Astrocyte (in vitro differentiated cells and primary cell): ENCODE measurements around the gene NHLRC4. TPM values are rescaled to one million over a fixed set of nuclear protein-coding genes. Genes with fewer than 3 reads are reported as not detected.
"Not testable (repeated sequence)": the region's sequence is repeated elsewhere in the genome, so short reads cannot be mapped to it uniquely, and the experiment has no call there.

ENCODE experiments used
- DNase-seq: peaks from one replicate; pipeline ENCODE4 v3.0.0-alpha.2; 2010; ENCODE audit warnings: low read depth
- FAIRE-seq: peaks from 2 replicates; lab custom pipeline; 2011; peaks lifted over from hg19 to GRCh38; lab: Jason Lieb, UNC
- H2AFZ ChIP-seq: 2 replicates; pipeline ENCODE4 v1.6.0; 2012; ENCODE audit warnings: low read depth, low read length, inconsistent platforms
- H3K27ac ChIP-seq: 2 replicates; pipeline ENCODE4 v1.5.1; 2011; ENCODE audit warnings: low read depth, low read length, inconsistent platforms
- H3K27me3 ChIP-seq: 2 replicates; pipeline ENCODE4 v1.6.0; 2011; ENCODE audit warnings: low read length, inconsistent platforms; ENCODE audit not compliant: insufficient read depth
- H3K36me3 ChIP-seq: 2 replicates; pipeline ENCODE4 v1.5.1; 2011; ENCODE audit warnings: low read length, inconsistent platforms; ENCODE audit not compliant: insufficient read depth
- H3K4me1 ChIP-seq: 2 replicates; pipeline ENCODE4 v1.5.1; 2011; ENCODE audit warnings: low read length, inconsistent platforms; ENCODE audit not compliant: insufficient read depth
- H3K4me2 ChIP-seq: 2 replicates; pipeline ENCODE4 v1.6.0; 2012; ENCODE audit warnings: low read length, inconsistent platforms
- H3K4me3 ChIP-seq: 2 replicates; pipeline ENCODE4 v1.5.1; 2011; ENCODE audit warnings: low read depth, mild to moderate bottlenecking, low read length, inconsistent platforms; ENCODE audit not compliant: insufficient read depth
- H3K79me2 ChIP-seq: 2 replicates; pipeline ENCODE4 v1.6.0; 2012; ENCODE audit warnings: mild to moderate bottlenecking, low read length, inconsistent platforms; ENCODE audit not compliant: insufficient read depth
- H3K9ac ChIP-seq: 2 replicates; pipeline ENCODE4 v1.6.0; 2012; ENCODE audit warnings: mild to moderate bottlenecking, low read length, inconsistent platforms
- H3K9me3 ChIP-seq: 2 replicates; pipeline ENCODE4 v1.5.1; 2012; ENCODE audit warnings: low read depth, mild to moderate bottlenecking, low read length, inconsistent platforms; ENCODE audit not compliant: insufficient read depth
- H4K20me1 ChIP-seq: 2 replicates; pipeline ENCODE4 v1.6.0; 2012; ENCODE audit warnings: low read length, inconsistent platforms; ENCODE audit not compliant: insufficient read depth
- H3K27ac Mint-ChIP-seq: one replicate; pipeline ENCODE4 v1.8.0; 2021; ENCODE audit warnings: mild to moderate bottlenecking, mixed read lengths; ENCODE audit not compliant: unreplicated experiment
- H3K27me3 Mint-ChIP-seq: one replicate; pipeline ENCODE4 v1.8.0; 2021; ENCODE audit warnings: low read depth, mixed read lengths; ENCODE audit not compliant: unreplicated experiment
- H3K36me3 Mint-ChIP-seq: one replicate; pipeline ENCODE4 v1.8.0; 2021; ENCODE audit warnings: low read depth, mixed read lengths; ENCODE audit not compliant: unreplicated experiment
- H3K4me1 Mint-ChIP-seq: one replicate; pipeline ENCODE4 v1.8.0; 2021; ENCODE audit warnings: low read depth, mixed read lengths; ENCODE audit not compliant: unreplicated experiment
- H3K4me3 Mint-ChIP-seq: one replicate; pipeline ENCODE4 v1.8.0; 2021; ENCODE audit warnings: mild to moderate bottlenecking, moderate library complexity, mixed read lengths; ENCODE audit not compliant: unreplicated experiment
- H3K9me3 Mint-ChIP-seq: one replicate; pipeline ENCODE4 v1.8.0; 2021; ENCODE audit warnings: mild to moderate bottlenecking, mixed read lengths; ENCODE audit not compliant: unreplicated experiment
- EZH2 ChIP-seq: IDR thresholded peaks from 2 replicates; pipeline ENCODE4 v1.6.1; 2012; ENCODE audit warnings: mild to moderate bottlenecking, low read length, inconsistent platforms; ENCODE audit not compliant: insufficient read depth
- total RNA-seq: library from RNA; stranded (reverse); gene quantifications from 2 replicates; pipeline ENCODE4 v1.2.1, GENCODE V29; 2021
- TF ChIP-seq, protein P1 (sequence below): IDR thresholded peaks from 2 replicates; pipeline ENCODE4 v1.5.1; 2011; ENCODE audit warnings: low read depth, mild to moderate bottlenecking, inconsistent platforms, low read length, moderate library complexity; ENCODE audit not compliant: insufficient read depth

Gene NHLRC4
- total RNA-seq, 1 donor from 2014 or later, result 0.73 TPM

DNA sequence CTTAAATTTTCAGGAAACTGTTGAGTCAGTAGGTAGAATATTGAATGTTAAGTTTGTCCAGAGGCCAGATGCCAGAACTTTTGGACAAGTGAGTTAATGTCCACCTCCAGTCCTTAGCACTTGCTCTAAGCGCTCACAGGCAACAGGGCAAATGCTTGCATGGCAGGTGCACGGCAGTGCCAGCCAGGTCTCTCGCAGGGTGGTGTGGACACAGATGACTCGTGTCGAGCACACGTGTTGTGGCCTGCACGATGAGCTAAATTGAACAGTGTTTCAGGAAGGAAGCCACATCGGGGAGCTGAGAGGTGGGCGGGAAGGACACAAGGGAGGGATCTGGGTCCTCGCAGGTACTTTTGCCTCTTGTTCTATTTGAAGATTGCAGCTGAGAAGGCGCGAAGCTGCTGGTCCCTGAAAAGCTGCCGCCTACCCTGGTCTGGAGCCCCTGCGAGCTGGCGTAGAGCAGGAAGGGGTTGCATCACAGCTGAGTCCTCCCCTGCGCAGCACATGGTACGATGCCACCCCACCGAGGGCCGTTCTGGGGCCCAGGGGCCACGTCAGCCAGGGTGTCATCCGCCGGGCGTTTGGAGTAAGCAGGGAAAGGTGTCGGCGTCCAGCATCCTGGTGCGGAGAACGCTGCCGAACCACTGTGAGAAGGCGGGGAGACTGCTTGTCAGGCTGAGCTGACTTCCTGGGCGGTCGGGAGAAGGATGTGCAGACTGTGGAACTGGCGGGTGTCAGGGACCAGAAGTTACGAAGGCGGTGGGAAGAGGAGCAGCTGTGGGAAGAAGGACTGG lies 29.3 kb downstream of the NHLRC4 start:
- DNase-seq (no peak), FAIRE-seq (no peak)
- Mint-ChIP-seq H3K27me3 (no peaks in the 10 kb centered on the region), H3K27ac (no peak overlapping the region), H3K36me3 (peaks cover 15% of the 10 kb centered on the region), H3K9me3 (no peaks in the 10 kb centered on the region), H3K4me3 (no peak overlapping the region), H3K4me1 (peaks cover 1% of the 10 kb centered on the region)
- H3K27ac ChIP-seq, result no peak overlapping the region
- H3K79me2 ChIP-seq, result peaks cover 64% of the 10 kb centered on the region
- H3K9ac ChIP-seq, result no peak overlapping the region
- no peak overlapping the region for H3K4me2 ChIP-seq
- TF ChIP-seq, protein P1, sequence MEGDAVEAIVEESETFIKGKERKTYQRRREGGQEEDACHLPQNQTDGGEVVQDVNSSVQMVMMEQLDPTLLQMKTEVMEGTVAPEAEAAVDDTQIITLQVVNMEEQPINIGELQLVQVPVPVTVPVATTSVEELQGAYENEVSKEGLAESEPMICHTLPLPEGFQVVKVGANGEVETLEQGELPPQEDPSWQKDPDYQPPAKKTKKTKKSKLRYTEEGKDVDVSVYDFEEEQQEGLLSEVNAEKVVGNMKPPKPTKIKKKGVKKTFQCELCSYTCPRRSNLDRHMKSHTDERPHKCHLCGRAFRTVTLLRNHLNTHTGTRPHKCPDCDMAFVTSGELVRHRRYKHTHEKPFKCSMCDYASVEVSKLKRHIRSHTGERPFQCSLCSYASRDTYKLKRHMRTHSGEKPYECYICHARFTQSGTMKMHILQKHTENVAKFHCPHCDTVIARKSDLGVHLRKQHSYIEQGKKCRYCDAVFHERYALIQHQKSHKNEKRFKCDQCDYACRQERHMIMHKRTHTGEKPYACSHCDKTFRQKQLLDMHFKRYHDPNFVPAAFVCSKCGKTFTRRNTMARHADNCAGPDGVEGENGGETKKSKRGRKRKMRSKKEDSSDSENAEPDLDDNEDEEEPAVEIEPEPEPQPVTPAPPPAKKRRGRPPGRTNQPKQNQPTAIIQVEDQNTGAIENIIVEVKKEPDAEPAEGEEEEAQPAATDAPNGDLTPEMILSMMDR, result no peak
- TF ChIP-seq EZH2, result no peak
- no peak overlapping the region for H2AFZ ChIP-seq
- no peaks in the 10 kb centered on the region for H3K36me3 ChIP-seq
- H4K20me1 ChIP-seq, result peaks cover 74% of the 10 kb centered on the region
- H3K4me1 ChIP-seq, result peaks cover 2% of the 10 kb centered on the region
- no peaks in the 10 kb centered on the region for H3K9me3 ChIP-seq
- H3K27me3 ChIP-seq, result no peaks in the 10 kb centered on the region
- H3K4me3 ChIP-seq, result no peak overlapping the region

DNA sequence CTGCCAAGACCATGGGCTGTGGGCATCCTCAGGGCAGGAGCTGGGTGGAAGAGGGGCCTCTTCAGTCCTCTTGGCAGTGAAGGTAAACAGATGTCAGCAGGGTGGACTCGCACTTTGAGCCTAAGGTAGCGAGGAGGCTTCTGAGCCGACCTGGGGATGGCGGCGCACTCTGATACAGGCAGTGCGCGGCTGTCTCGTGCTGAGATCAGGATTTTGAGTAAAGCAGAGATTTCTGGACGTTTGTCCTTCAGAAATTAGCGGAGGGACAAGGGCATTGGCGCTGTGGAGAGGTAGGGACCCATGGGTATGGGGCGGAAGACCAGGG lies 29.9 kb downstream of the NHLRC4 start:
- Histone ChIP-seq H3K79me2 (peaks cover 60% of the 10 kb centered on the region), H3K27ac (no peak overlapping the region), H3K27me3 (no peaks in the 10 kb centered on the region), H3K4me3 (no peak overlapping the region), H4K20me1 (peaks cover 74% of the 10 kb centered on the region), H2AFZ (no peak overlapping the region), H3K4me1 (no peaks in the 10 kb centered on the region), H3K4me2 (no peak overlapping the region), H3K9ac (no peak overlapping the region), H3K36me3 (no peaks in the 10 kb centered on the region), H3K9me3 (no peaks in the 10 kb centered on the region)
- Mint-ChIP-seq H3K27me3 (no peaks in the 10 kb centered on the region), H3K36me3 (peaks cover 15% of the 10 kb centered on the region), H3K27ac (no peak overlapping the region), H3K4me1 (no peaks in the 10 kb centered on the region), H3K4me3 (no peak overlapping the region), H3K9me3 (no peaks in the 10 kb centered on the region)
- TF ChIP-seq, protein P1, result no peak
- no peak for TF ChIP-seq EZH2
- DNase-seq (no peak), FAIRE-seq (no peak)

DNA sequence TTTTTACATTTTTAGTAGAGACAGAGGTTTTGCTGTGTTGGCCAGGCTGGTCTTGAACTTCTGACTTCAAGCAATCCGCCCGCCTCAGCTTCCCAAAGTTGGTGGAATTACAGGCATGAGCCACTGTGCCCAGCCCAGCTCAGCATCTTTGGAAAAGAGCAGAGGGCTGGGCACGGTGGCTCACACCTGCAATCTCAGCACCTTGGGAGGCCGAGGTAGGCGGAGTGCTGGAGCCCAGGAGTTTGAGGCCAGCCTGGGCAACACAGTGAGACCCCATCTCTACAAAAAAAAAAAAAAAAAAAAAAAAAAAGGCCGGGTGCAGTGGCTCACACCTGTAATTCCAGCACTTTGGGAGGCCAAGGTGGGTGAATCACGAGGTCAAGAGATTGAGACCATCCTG lies 30.9 kb downstream of the NHLRC4 start:
- H2AFZ ChIP-seq, H3K4me2 ChIP-seq, H3K9me3 ChIP-seq, H3K27ac Mint-ChIP-seq, H3K4me1 Mint-ChIP-seq, H3K4me1 ChIP-seq, H3K9me3 Mint-ChIP-seq, H3K9ac ChIP-seq, H3K4me3 ChIP-seq, DNase-seq, FAIRE-seq, H3K4me3 Mint-ChIP-seq, H3K27me3 ChIP-seq, H3K27me3 Mint-ChIP-seq, H3K36me3 ChIP-seq, H3K27ac ChIP-seq: not testable (repeated sequence)
- peaks cover 67% of the 10 kb centered on the region for H4K20me1 ChIP-seq
- H3K36me3 Mint-ChIP-seq, result peaks cover 13% of the 10 kb centered on the region
- H3K79me2 ChIP-seq, result peaks cover 52% of the 10 kb centered on the region
